ENCODE measurements around the gene BTLA. TPM values are rescaled to one million over a fixed set of nuclear protein-coding genes. Genes with fewer than 3 reads are reported as not detected.

The BTLA gene
- total RNA-seq, 2 experiments from 2014 or later = 7.3 to 7.7 TPM

- POLR2A ChIA-PET = interaction anchor here (0.9 to 1.0 kb wide), 2 partner anchors 9 to 193 kb away, joined by 3 read pairs; no protein-coding TSS in a partner anchor
- Histone ChIP-seq H3K9me3 (ENCODE audit: low read length) (peaks cover 13% of the 10 kb centered on the region), H3K4me3 (ENCODE audit: low read depth, low read length, poor library complexity, severe bottlenecking) (no peak overlapping the region), H3K79me2 (ENCODE audit: insufficient read depth, low read depth, low read length) (no peaks in the 10 kb centered on the region), H2AFZ (ENCODE audit: low read length) (no peak overlapping the region), H3K27ac (ENCODE audit: low read depth, low read length, poor library complexity, severe bottlenecking) (no peak overlapping the region), H3K4me2 (ENCODE audit: low read length) (no peak overlapping the region), H3K9me2 (ENCODE audit: insufficient read depth, low read length) (no peaks in the 10 kb centered on the region), H3K4me1 (ENCODE audit: insufficient read depth, low read length, poor library complexity, severe bottlenecking) (peaks cover 11% of the 10 kb centered on the region), H4K20me1 (ENCODE audit: insufficient read depth, low read length) (no peaks in the 10 kb centered on the region), H3K36me3 (ENCODE audit: insufficient read depth, low read length) (no peaks in the 10 kb centered on the region; the same call in 1 of the 2 replicates)
- TF ChIP-seq CTCF (conservative IDR thresholded peaks at IDR 0.05; ENCODE audit: low read length) (no peak), EZH2phosphoT487 (IDR thresholded peaks at IDR 0.05; ENCODE audit: borderline replicate concordance, low read depth, low read length) (no peak)
- intact Hi-C loops (cut with micrococcal nuclease; ENCODE audit: unreplicated experiment) = no loop called here
- no TSS peak for BruUV-seq (replicated peaks)
- no peak for DNase-seq (ENCODE audit: low spot score)
- CTCF ChIA-PET (ENCODE audit: unreplicated experiment) = no interaction called here
Measured at GRCh38 chr3:112505907-112506306, 6.6 kb upstream of the BTLA start.

DNA sequence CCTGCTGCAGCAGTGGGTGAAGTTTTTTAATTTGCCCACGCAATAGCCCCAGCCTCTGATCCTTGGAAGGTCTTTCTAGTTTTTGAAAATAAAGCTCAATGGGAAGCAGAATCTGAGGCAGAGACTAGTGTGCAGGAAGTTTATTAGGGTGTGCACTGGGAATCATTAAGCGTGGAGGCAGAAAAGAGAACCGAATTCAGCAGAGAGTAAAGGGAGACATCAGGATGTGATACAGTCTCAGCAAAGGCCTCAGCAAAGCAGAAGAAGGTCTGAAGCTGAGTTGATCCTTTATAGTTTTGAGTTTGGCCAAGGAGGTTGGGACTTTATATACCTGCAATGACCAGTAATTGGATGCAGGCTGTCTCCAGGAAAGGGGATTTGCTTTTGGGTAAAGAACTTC lies 4.9 kb upstream of the BTLA start:
- H3K4me2 ChIP-seq (ENCODE audit: low read length) = no peak overlapping the region
- DNase-seq (ENCODE audit: low spot score) = no peak
- no peaks in the 10 kb centered on the region for H3K36me3 ChIP-seq (ENCODE audit: insufficient read depth, low read length)
- no peak overlapping the region for H3K27ac ChIP-seq (ENCODE audit: low read depth, low read length, poor library complexity, severe bottlenecking)
- POLR2A ChIA-PET = interaction anchor here (0.6 to 2.1 kb wide), 4 partner anchors 11 to 45 kb away, joined by 3 to 8 read pairs (median 4); no protein-coding TSS in a partner anchor
- no peaks in the 10 kb centered on the region for H4K20me1 ChIP-seq (ENCODE audit: insufficient read depth, low read length)
- H3K4me1 ChIP-seq (ENCODE audit: insufficient read depth, low read length, poor library complexity, severe bottlenecking) = peaks cover 25% of the 10 kb centered on the region
- 0 out of 2 replicates have a peak overlapping the region, but pooled peaks have one; percentile 22 for H2AFZ ChIP-seq (ENCODE audit: low read length)
- intact Hi-C loops (cut with micrococcal nuclease; ENCODE audit: unreplicated experiment) = no loop called here
- H3K79me2 ChIP-seq (ENCODE audit: insufficient read depth, low read depth, low read length) = no peaks in the 10 kb centered on the region
- no TSS peak for BruUV-seq (replicated peaks)
- H3K9me2 ChIP-seq (ENCODE audit: insufficient read depth, low read length) = no peaks in the 10 kb centered on the region
- no peak overlapping the region for H3K4me3 ChIP-seq (ENCODE audit: low read depth, low read length, poor library complexity, severe bottlenecking)
- CTCF ChIA-PET (ENCODE audit: unreplicated experiment) = no interaction called here
- no peak for TF ChIP-seq EZH2phosphoT487 (IDR thresholded peaks at IDR 0.05; ENCODE audit: borderline replicate concordance, low read depth, low read length)
- TF ChIP-seq CTCF (conservative IDR thresholded peaks at IDR 0.05; ENCODE audit: low read length) = no peak
- no peaks in the 10 kb centered on the region for H3K9me3 ChIP-seq (ENCODE audit: low read length)

- BruUV-seq (replicated peaks) = no TSS peak
- Histone ChIP-seq H3K9me3 (ENCODE audit: low read length) (no peaks in the 10 kb centered on the region), H3K4me1 (ENCODE audit: insufficient read depth, low read length, poor library complexity, severe bottlenecking) (peaks cover 29% of the 10 kb centered on the region), H3K79me2 (ENCODE audit: insufficient read depth, low read depth, low read length) (peaks cover 6% of the 10 kb centered on the region; the same call in 1 of the 2 replicates), H3K27ac (ENCODE audit: low read depth, low read length, poor library complexity, severe bottlenecking) (no peak overlapping the region), H4K20me1 (ENCODE audit: insufficient read depth, low read length) (no peaks in the 10 kb centered on the region), H2AFZ (ENCODE audit: low read length) (0 out of 2 replicates have a peak overlapping the region, but pooled peaks have one; percentile 22), H3K4me3 (ENCODE audit: low read depth, low read length, poor library complexity, severe bottlenecking) (no peak overlapping the region), H3K9me2 (ENCODE audit: insufficient read depth, low read length) (no peaks in the 10 kb centered on the region), H3K4me2 (ENCODE audit: low read length) (no peak overlapping the region), H3K36me3 (ENCODE audit: insufficient read depth, low read length) (no peaks in the 10 kb centered on the region)
- ChIA-PET CTCF (ENCODE audit: unreplicated experiment) (no interaction called here), POLR2A (interaction anchor here (0.6 to 2.1 kb wide), 5 partner anchors 10 to 45 kb away, joined by 3 to 8 read pairs (median 3); no protein-coding TSS in a partner anchor)
- intact Hi-C loops (cut with micrococcal nuclease; ENCODE audit: unreplicated experiment) = no loop called here
- no peak for TF ChIP-seq CTCF (conservative IDR thresholded peaks at IDR 0.05; ENCODE audit: low read length)
- no peak for TF ChIP-seq EZH2phosphoT487 (IDR thresholded peaks at IDR 0.05; ENCODE audit: borderline replicate concordance, low read depth, low read length)
- no peak for DNase-seq (ENCODE audit: low spot score)
Measured at GRCh38 chr3:112503304-112503972, 4.2 kb upstream of the BTLA start.
